HG03442 (cell line): ENCODE data around the gene SERPINE1.
"Not testable (repeated sequence)": the region's sequence is repeated elsewhere in the genome, so short reads cannot be mapped to it uniquely, and the experiment has no call there.

ENCODE experiments used
- ATAC-seq: cut with Tn5 transposase; IDR thresholded peaks from one replicate; pipeline ENCODE4 v1.9.1; 2021; ENCODE audit warnings: mild to moderate bottlenecking, moderate library complexity; ENCODE audit not compliant: unreplicated experiment

Gene SERPINE1

GRCh38 chr7:101121991-101122932 lies 4.6 kb upstream of the SERPINE1 start:
- no peak for ATAC-seq

- no peak for ATAC-seq
Measured at GRCh38 chr7:101122933-101123702, 3.8 kb upstream of the SERPINE1 start.

- no peak for ATAC-seq
Measured at GRCh38 chr7:101123703-101124068, 3.2 kb upstream of the SERPINE1 start.

GRCh38 chr7:101124376-101125056 lies 2.4 kb upstream of the SERPINE1 start:
- ATAC-seq, result no peak

GRCh38 chr7:101125989-101126650 lies 784 bp upstream of the SERPINE1 start:
- ATAC-seq, result peak; percentile 48

GRCh38 chr7:101127460-101128039 lies 646 bp downstream of the SERPINE1 start:
- no peak for ATAC-seq

GRCh38 chr7:101128040-101128834 lies 1.3 kb downstream of the SERPINE1 start:
- no peak for ATAC-seq

GRCh38 chr7:101129603-101130117 lies 2.8 kb downstream of the SERPINE1 start:
- no peak for ATAC-seq

- ATAC-seq, result not testable (repeated sequence)
Measured at GRCh38 chr7:101132626-101133600, 6.0 kb downstream of the SERPINE1 start.

GRCh38 chr7:101133621-101134398 lies 6.9 kb downstream of the SERPINE1 start:
- no peak for ATAC-seq

GRCh38 chr7:101134399-101134980 lies 7.6 kb downstream of the SERPINE1 start:
- ATAC-seq, result no peak

- no peak for ATAC-seq
Measured at GRCh38 chr7:101137651-101138212, 10.8 kb downstream of the SERPINE1 start.

GRCh38 chr7:101138213-101138870 lies 11.4 kb downstream of the SERPINE1 start:
- peak; percentile 76 for ATAC-seq

- no peak for ATAC-seq
Measured at GRCh38 chr7:101140339-101140699, 13.4 kb downstream of the SERPINE1 start.

GRCh38 chr7:101140746-101141382 lies 14.0 kb downstream of the SERPINE1 start:
- no peak for ATAC-seq
